GM23248 (cell line): ENCODE results near the gene ELOB. TPM values are rescaled to one million over a fixed set of nuclear protein-coding genes. Genes with fewer than 3 reads are reported as not detected.

Experiments used
- DNase-seq: peaks from one replicate; pipeline ENCODE4 v3.0.0-alpha.2; 2015
- H2AFZ ChIP-seq: fragments of 200-600 bp; sonication (generic); 2 replicates; pipeline ENCODE4 v1.6.1; 2016; ENCODE audit warnings: antibody characterized with exemption
- H3F3A ChIP-seq: fragments of 200-600 bp; sonication (generic); 2 replicates; pipeline ENCODE4 v1.6.1; 2016; ENCODE audit warnings: mild to moderate bottlenecking, antibody characterized with exemption, mixed run types; ENCODE audit not compliant: insufficient read depth
- H3K27ac ChIP-seq: fragments of 200-600 bp; sonication (generic); 2 replicates; pipeline ENCODE4 v1.5.1; 2016; ENCODE audit warnings: mild to moderate bottlenecking
- H3K27me3 ChIP-seq: fragments of 200-600 bp; sonication (generic); replicated peaks from 2 replicates; pipeline ENCODE4 v1.6.1; 2016; ENCODE audit warnings: mild to moderate bottlenecking; ENCODE audit not compliant: insufficient read depth
- H3K36me3 ChIP-seq: fragments of 200-600 bp; sonication (generic); 2 replicates; pipeline ENCODE4 v1.6.1; 2016; ENCODE audit warnings: low read depth, mild to moderate bottlenecking
- H3K4me1 ChIP-seq: fragments of 200-600 bp; sonication (generic); 2 replicates; pipeline ENCODE4 v1.6.1; 2016; ENCODE audit warnings: mild to moderate bottlenecking; ENCODE audit not compliant: insufficient read depth
- H3K4me2 ChIP-seq: fragments of 200-600 bp; sonication (generic); one replicate; pipeline ENCODE4 v1.6.1; 2016; ENCODE audit warnings: mild to moderate bottlenecking; ENCODE audit not compliant: unreplicated experiment
- H3K4me3 ChIP-seq: fragments of 200-600 bp; sonication (generic); 2 replicates; pipeline ENCODE4 v1.5.1; 2016; ENCODE audit warnings: mild to moderate bottlenecking
- H3K79me2 ChIP-seq: fragments of 200-600 bp; sonication (generic); 2 replicates; pipeline ENCODE4 v1.6.1; 2016; ENCODE audit warnings: mild to moderate bottlenecking; ENCODE audit not compliant: insufficient read depth
- H3K9ac ChIP-seq: fragments of 200-600 bp; sonication (generic); 2 replicates; pipeline ENCODE4 v1.6.1; 2016; ENCODE audit warnings: mild to moderate bottlenecking
- H3K9me2 ChIP-seq: fragments of 200-600 bp; sonication (generic); 2 replicates; pipeline ENCODE4 v1.6.1; 2016; ENCODE audit warnings: mixed run types, mild to moderate bottlenecking, moderate library complexity; ENCODE audit not compliant: insufficient read depth
- H3K9me3 ChIP-seq: fragments of 200-600 bp; sonication (generic); one replicate; pipeline ENCODE4 v1.6.1; 2017; ENCODE audit warnings: low read depth
- H4K20me1 ChIP-seq: fragments of 200-600 bp; sonication (generic); 2 replicates; pipeline ENCODE4 v1.6.0; 2016; ENCODE audit not compliant: insufficient read depth
- EZH2 ChIP-seq: fragments of 200-600 bp; sonication (generic); IDR thresholded peaks from 2 replicates; pipeline ENCODE4 v1.6.1; 2018; ENCODE audit warnings: antibody characterized with exemption, mild to moderate bottlenecking; ENCODE audit not compliant: insufficient read depth, poor library complexity, severe bottlenecking
- EZH2phosphoT487 ChIP-seq: fragments of 200-600 bp; sonication (generic); IDR thresholded peaks from 2 replicates; pipeline ENCODE4 v1.6.1; 2018; ENCODE audit warnings: antibody characterized with exemption, moderate library complexity, mild to moderate bottlenecking, low read depth; ENCODE audit not compliant: insufficient read depth
- WGBS, 2 experiments: methylation state at CpG; one replicate each; pipeline ENCODE4 v1.1.6; 2015 to 2017; ENCODE audit warnings: low lambda C conversion rate in 2 of 2, low coverage in 1 of 2; ENCODE audit errors: missing lambda C conversion rate in 2 of 2; 5-methylcytosine and 5-hydroxymethylcytosine counted together
- in situ Hi-C: fragments of 300-500 bp; cut with MboI; formaldehyde crosslinking; loops from 2 replicates; pipeline ENCODE4 v1.15.0; 2020
- polyA plus RNA-seq: library from polyadenylated mRNA; unstranded; fragments of >200 nt; fragmentation: Nextera tagmentation; extraction: Ambion mirVana; gene quantifications from 2 replicates; pipeline ENCODE4 v1.2.1, GENCODE V29; 2016
- total RNA-seq: library from RNA; depleted of rRNA; stranded (reverse); fragments of >200 nt; shearing (Covaris generic); gene quantifications from 2 replicates; pipeline ENCODE4 v1.2.3, GENCODE V29; 2014

Gene ELOB
- total and polyA plus RNA-seq, 2 experiments from 2014 or later = 320 to 565 TPM

GRCh38 chr16:2822496-2822895, 45.4 kb upstream of the ELOB start:
- no peaks in the 10 kb centered on the region for H3K9me2 ChIP-seq
- WGBS, 2 experiments = 28 to 33% methylated on average over 4 of the region's 4 CpGs
- no peaks in the 10 kb centered on the region for H3K9me3 ChIP-seq
- no peak overlapping the region for H3K27ac ChIP-seq
- DNase-seq = no peak
- in situ Hi-C loops = no loop called here
- no peak overlapping the region for H3K4me3 ChIP-seq
- H3K27me3 ChIP-seq = peaks cover 34% of the 10 kb centered on the region
- no peaks in the 10 kb centered on the region; the same call in 1 of the 2 replicates for H3F3A ChIP-seq
- H4K20me1 ChIP-seq = no peaks in the 10 kb centered on the region
- no peak overlapping the region for H3K4me2 ChIP-seq
- no peaks in the 10 kb centered on the region for H3K79me2 ChIP-seq
- H3K9ac ChIP-seq = no peak overlapping the region
- TF ChIP-seq EZH2 = no peak
- no peak overlapping the region for H2AFZ ChIP-seq
- no peaks in the 10 kb centered on the region for H3K4me1 ChIP-seq
- H3K36me3 ChIP-seq = no peaks in the 10 kb centered on the region

GRCh38 chr16:2822158-2822495, 45.0 kb upstream of the ELOB start:
- Histone ChIP-seq H3K4me3 (no peak overlapping the region), H3K27ac (no peak overlapping the region), H3K27me3 (peaks cover 34% of the 10 kb centered on the region), H3K4me2 (no peak overlapping the region), H2AFZ (no peak overlapping the region), H3F3A (no peaks in the 10 kb centered on the region; the same call in 1 of the 2 replicates), H3K9me3 (no peaks in the 10 kb centered on the region), H3K4me1 (no peaks in the 10 kb centered on the region), H3K36me3 (no peaks in the 10 kb centered on the region), H3K9me2 (no peaks in the 10 kb centered on the region), H3K9ac (no peak overlapping the region), H3K79me2 (no peaks in the 10 kb centered on the region), H4K20me1 (no peaks in the 10 kb centered on the region)
- in situ Hi-C loops = no loop called here
- 50 to 54% methylated on average over 8 of the region's 8 CpGs for WGBS, 2 experiments
- DNase-seq = no peak
- TF ChIP-seq EZH2 (no peak), EZH2phosphoT487 (no peak)

GRCh38 chr16:2821487-2822157, 44.5 kb upstream of the ELOB start:
- Histone ChIP-seq H3K27ac (no peak overlapping the region), H3K9me3 (no peaks in the 10 kb centered on the region), H3K27me3 (peaks cover 34% of the 10 kb centered on the region), H3K4me2 (no peak overlapping the region), H3K4me3 (no peak overlapping the region), H2AFZ (no peak overlapping the region), H3F3A (no peaks in the 10 kb centered on the region; the same call in 1 of the 2 replicates), H4K20me1 (no peaks in the 10 kb centered on the region), H3K4me1 (no peaks in the 10 kb centered on the region), H3K9me2 (no peaks in the 10 kb centered on the region), H3K36me3 (no peaks in the 10 kb centered on the region), H3K79me2 (no peaks in the 10 kb centered on the region), H3K9ac (no peak overlapping the region)
- DNase-seq = peak; percentile 46
- in situ Hi-C loops = no loop called here
- WGBS, 2 experiments = 9 to 13% methylated on average over 9 of the region's 9 CpGs
- no peak for TF ChIP-seq EZH2phosphoT487

- H3K27me3 ChIP-seq = peaks cover 41% of the 10 kb centered on the region
- H3K9me2 ChIP-seq = no peaks in the 10 kb centered on the region
- no peak overlapping the region for H3K4me3 ChIP-seq
- H3F3A ChIP-seq = no peaks in the 10 kb centered on the region; the same call in 1 of the 2 replicates
- H3K36me3 ChIP-seq = no peaks in the 10 kb centered on the region
- TF ChIP-seq EZH2phosphoT487 (no peak), EZH2 (no peak)
- no peak overlapping the region for H3K4me2 ChIP-seq
- in situ Hi-C loops = no loop called here
- H3K4me1 ChIP-seq = no peaks in the 10 kb centered on the region
- 60 to 71% methylated on average over 10 to 14 of the region's 14 CpGs for WGBS, 2 experiments
- H3K27ac ChIP-seq = no peak overlapping the region
- H3K9ac ChIP-seq = no peak overlapping the region
- no peak overlapping the region for H2AFZ ChIP-seq
- no peak for DNase-seq
- no peaks in the 10 kb centered on the region for H3K79me2 ChIP-seq
- no peaks in the 10 kb centered on the region for H3K9me3 ChIP-seq
- H4K20me1 ChIP-seq = no peaks in the 10 kb centered on the region
Measured at GRCh38 chr16:2820836-2821486, 43.9 kb upstream of the ELOB start.
